ENCODE measurements around the gene ZFPM1.
"Not testable (repeated sequence)": the region's sequence is repeated elsewhere in the genome, so short reads cannot be mapped to it uniquely, and the experiment has no call there.

Gene ZFPM1

GRCh38 chr16:88453217-88453531 is at the start of gene ZFPM1:
Gene ZFPM1 (plus strand): TSS chr16:88453280. CDS start chr16:88453639, 359 bp downstream.
- DNase-seq (ENCODE audit: low read depth), result no peak

GRCh38 chr16:88403794-88404581 is 49.1 kb upstream of the ZFPM1 start:
- DNase-seq (ENCODE audit: low read depth), result no peak

GRCh38 chr16:88404769-88405168 is 48.3 kb upstream of the ZFPM1 start:
- no peak for DNase-seq (ENCODE audit: low read depth)

- no peak for DNase-seq (ENCODE audit: low read depth)
These were observed 47.6 kb upstream of the ZFPM1 start for GRCh38 chr16:88405216-88406060.

- no peak for DNase-seq (ENCODE audit: low read depth)
These were observed 46.7 kb upstream of the ZFPM1 start for GRCh38 chr16:88406096-88407041.

GRCh38 chr16:88407042-88407420 is 46.0 kb upstream of the ZFPM1 start:
- DNase-seq (ENCODE audit: low read depth), result no peak

GRCh38 chr16:88407807-88408206 is 45.3 kb upstream of the ZFPM1 start:
- no peak for DNase-seq (ENCODE audit: low read depth)

- DNase-seq (ENCODE audit: low read depth), result no peak
These were observed 44.4 kb upstream of the ZFPM1 start for GRCh38 chr16:88408561-88409142.

- DNase-seq (ENCODE audit: low read depth), result no peak
These were observed 43.6 kb upstream of the ZFPM1 start for GRCh38 chr16:88409296-88410065.

GRCh38 chr16:88410297-88410968 is 42.6 kb upstream of the ZFPM1 start:
- not testable (repeated sequence) for DNase-seq (ENCODE audit: low read depth)

- no peak for DNase-seq (ENCODE audit: low read depth)
These were observed 41.0 kb upstream of the ZFPM1 start for GRCh38 chr16:88411951-88412576.

- no peak for DNase-seq (ENCODE audit: low read depth)
These were observed 40.3 kb upstream of the ZFPM1 start for GRCh38 chr16:88412766-88413165.

- no peak for DNase-seq (ENCODE audit: low read depth)
These were observed 39.8 kb upstream of the ZFPM1 start for GRCh38 chr16:88413231-88413630.

- no peak for DNase-seq (ENCODE audit: low read depth)
These were observed 39.4 kb upstream of the ZFPM1 start for GRCh38 chr16:88413631-88414030.

- no peak for DNase-seq (ENCODE audit: low read depth)
These were observed 38.3 kb upstream of the ZFPM1 start for GRCh38 chr16:88414521-88415380.

GRCh38 chr16:88415381-88415705 is 37.7 kb upstream of the ZFPM1 start:
- DNase-seq (ENCODE audit: low read depth), result no peak

GRCh38 chr16:88415713-88416323 is 37.3 kb upstream of the ZFPM1 start:
- no peak for DNase-seq (ENCODE audit: low read depth)

GRCh38 chr16:88416686-88417085 is 36.4 kb upstream of the ZFPM1 start:
- DNase-seq (ENCODE audit: low read depth), result no peak
